SK-N-SH (cell line): ENCODE measurements around the gene CTDP1. TPM values are rescaled to one million over a fixed set of nuclear protein-coding genes. Genes with fewer than 3 reads are reported as not detected.

ENCODE experiments used
- CTCF ChIA-PET: fragments of 300-600, 350-600 bp; formaldehyde crosslinking; extraction: SDS; loops from one replicate; lab custom pipeline; 2021; lab: Yijun Ruan, JAX
- POLR2A ChIA-PET: fragments of 350-600 bp; sonication (Branson Sonifier 250); formaldehyde crosslinking; extraction: SDS; loops from one replicate; lab custom pipeline; 2020; ENCODE audit warnings: antibody characterized with exemption, inconsistent platforms; lab: Yijun Ruan, JAX
- DNase-seq: peaks from one replicate; pipeline ENCODE4 v3.0.0; 2012
- H2AFZ ChIP-seq: fragments of 200-600 bp; sonication (generic); 2 replicates; pipeline ENCODE4 v1.8.1; 2016; ENCODE audit warnings: antibody characterized with exemption, mild to moderate bottlenecking, low read depth
- H3F3A ChIP-seq: fragments of 200-600 bp; sonication (generic); replicated peaks from 2 replicates; pipeline ENCODE3; 2016; ENCODE audit warnings: antibody characterized with exemption, mild to moderate bottlenecking; ENCODE audit not compliant: insufficient read depth
- H3K27ac ChIP-seq, 2 experiments: fragments of 200-500 bp in 1 of 2; fragments of 200-600 bp in 1 of 2; sonication (Bioruptor generic) in 1 of 2; sonication (generic), shearing (Covaris generic) in 1 of 2; 2 replicates each; pipeline versions ENCODE4 v1.5.1 to v1.6.1; 2014 to 2016; ENCODE audit warnings: low read depth in 2 of 2, inconsistent platforms in 1 of 2, low read length in 1 of 2, mild to moderate bottlenecking in 1 of 2, mixed read lengths in 1 of 2
- H3K27me3 ChIP-seq: fragments of 200-600 bp; sonication (generic), shearing (Covaris generic); 2 replicates; pipeline ENCODE4 v1.6.1; 2016; ENCODE audit warnings: mixed run types; ENCODE audit not compliant: insufficient read depth
- H3K36me3 ChIP-seq, 2 experiments: fragments of 200-500 bp in 1 of 2; fragments of 200-600 bp in 1 of 2; sonication (Bioruptor generic) in 1 of 2; sonication (generic) in 1 of 2; replicated peaks in 1 of 2; 2 replicates each; pipeline versions ENCODE3 to v1.5.1; 2014 to 2016; ENCODE audit warnings: low read length in 1 of 2, mild to moderate bottlenecking in 1 of 2; ENCODE audit not compliant: insufficient read depth in 2 of 2, control insufficient read depth in 1 of 2
- H3K4me1 ChIP-seq, 2 experiments: fragments of 200-500 bp in 1 of 2; fragments of 200-600 bp in 1 of 2; sonication (Bioruptor generic) in 1 of 2; sonication (generic), shearing (Covaris generic) in 1 of 2; 2 replicates each; pipeline versions ENCODE4 v1.5.1 to v1.6.1; 2014 to 2016; ENCODE audit warnings: low read depth in 1 of 2, low read length in 1 of 2, mixed run types in 1 of 2; ENCODE audit not compliant: insufficient read depth in 2 of 2, control insufficient read depth in 1 of 2
- H3K4me2 ChIP-seq: fragments of 200-600 bp; sonication (generic), shearing (Covaris generic); 2 replicates; pipeline ENCODE4 v1.6.1; 2017; ENCODE audit warnings: mixed run types
- H3K4me3 ChIP-seq, 2 experiments: fragments of 200-500 bp in 1 of 2; fragments of 200-600 bp in 1 of 2; sonication (Bioruptor generic) in 1 of 2; sonication (generic), shearing (Covaris generic) in 1 of 2; 2 replicates each; pipeline versions ENCODE4 v1.5.1 to v1.8.1; 2014 to 2016; ENCODE audit warnings: low read depth in 2 of 2, inconsistent platforms in 1 of 2, low read length in 1 of 2, mild to moderate bottlenecking in 1 of 2, mixed read lengths in 1 of 2, moderate library complexity in 1 of 2
- H3K79me2 ChIP-seq: fragments of 200-600 bp; sonication (generic); 2 replicates; pipeline ENCODE4 v1.8.1; 2017; ENCODE audit warnings: mild to moderate bottlenecking; ENCODE audit not compliant: insufficient read depth
- H3K9ac ChIP-seq: fragments of 200-600 bp; sonication (generic); 2 replicates; pipeline ENCODE4 v1.6.1; 2017; ENCODE audit warnings: mixed run types
- H3K9me2 ChIP-seq: fragments of 200-600 bp; sonication (generic); 2 replicates; pipeline ENCODE4 v1.6.1; 2017; ENCODE audit warnings: mixed run types
- H3K9me3 ChIP-seq: fragments of 200-600 bp; sonication (generic); 2 replicates; pipeline ENCODE4 v1.6.1; 2017; ENCODE audit warnings: mixed run types, mild to moderate bottlenecking, moderate library complexity
- H4K20me1 ChIP-seq: fragments of 200-600 bp; sonication (generic); 2 replicates; pipeline ENCODE4 v1.6.1; 2017; ENCODE audit warnings: mild to moderate bottlenecking, mixed run types; ENCODE audit not compliant: insufficient read depth
- CTCF ChIP-seq: fragments of 200-600 bp; sonication (generic); IDR thresholded peaks from 2 replicates; pipeline ENCODE4 v1.6.1; 2017; ENCODE audit warnings: antibody characterized with exemption, mild to moderate bottlenecking, moderate library complexity
- ELF1 ChIP-seq: IDR thresholded peaks from 2 replicates; pipeline ENCODE4 v1.4.0; 2012
- EP300 ChIP-seq, 2 experiments: IDR thresholded peaks; 2 replicates each; pipeline versions ENCODE4 v1.4.0 to v1.6.1; 2012; ENCODE audit warnings: borderline replicate concordance in 1 of 2, low read depth in 1 of 2, low read length in 1 of 2
- FOSL2 ChIP-seq: IDR thresholded peaks from 2 replicates; pipeline ENCODE4 v1.4.0; 2012; ENCODE audit warnings: low read depth, mild to moderate bottlenecking, moderate library complexity, borderline replicate concordance
- FOXJ3 ChIP-seq: sonication (generic); formaldehyde crosslinking; IDR thresholded peaks from 2 replicates; pipeline ENCODE4 v1.5.1; 2020; ENCODE audit warnings: mild to moderate bottlenecking, missing genetic modification reagents
- GATA2 ChIP-seq: sonication (generic); formaldehyde crosslinking; IDR thresholded peaks from 2 replicates; pipeline ENCODE4 v1.5.0; 2020; ENCODE audit warnings: mild to moderate bottlenecking, missing genetic modification reagents
- IRF3 ChIP-seq: fragments of 150-350 bp; IDR thresholded peaks from 2 replicates; pipeline ENCODE4 v1.6.1; 2016; ENCODE audit warnings: mild to moderate bottlenecking, low read depth, low read length
- JUND ChIP-seq: IDR thresholded peaks from 2 replicates; pipeline ENCODE4 v1.4.0; 2012
- MXI1 ChIP-seq: IDR thresholded peaks from 2 replicates; pipeline ENCODE4 v1.6.1; 2012; ENCODE audit warnings: mild to moderate bottlenecking, low read depth, low read length, improper control_type of control experiment
- NFIC ChIP-seq: IDR thresholded peaks from 2 replicates; pipeline ENCODE4 v1.4.0; 2012; ENCODE audit warnings: borderline replicate concordance
- NRF1 ChIP-seq: IDR thresholded peaks from 2 replicates; pipeline ENCODE4 v1.6.1; 2012; ENCODE audit warnings: low read depth, mild to moderate bottlenecking, low read length
- POLR2AphosphoS5 ChIP-seq: IDR thresholded peaks from 2 replicates; pipeline ENCODE4 v1.6.1; 2012; ENCODE audit warnings: low read depth, low read length
- RCOR1 ChIP-seq: fragments of 150-350 bp; IDR thresholded peaks from 2 replicates; pipeline ENCODE4 v1.6.1; 2017; ENCODE audit warnings: antibody characterized with exemption, low read length
- RFX5 ChIP-seq: IDR thresholded peaks from 2 replicates; pipeline ENCODE4 v1.6.1; 2012; ENCODE audit warnings: mild to moderate bottlenecking, improper control_type of control experiment, low read length
- RXRA ChIP-seq: IDR thresholded peaks from 2 replicates; pipeline ENCODE4 v1.4.0; 2012; ENCODE audit warnings: low read depth, mild to moderate bottlenecking, borderline replicate concordance
- SIN3A ChIP-seq: IDR thresholded peaks from 2 replicates; pipeline ENCODE4 v1.6.1; 2012; ENCODE audit warnings: low read depth, mild to moderate bottlenecking, low read length, moderate library complexity, borderline replicate concordance
- SMC3 ChIP-seq: IDR thresholded peaks from 2 replicates; pipeline ENCODE4 v1.6.1; 2012; ENCODE audit warnings: low read depth, low read length, improper control_type of control experiment
- TCF12 ChIP-seq: IDR thresholded peaks from 2 replicates; pipeline ENCODE4 v1.4.0; 2012
- WGBS: methylation state at CpG from one replicate; pipeline ENCODE4 v1.1.6; 2017; ENCODE audit warnings: low lambda C conversion rate; 5-methylcytosine and 5-hydroxymethylcytosine counted together
- polyA plus RNA-seq, 3 experiments: library from polyadenylated mRNA; depleted of rRNA; stranded (reverse); fragments of >200 nt; gene quantifications; 2 replicates each; pipeline ENCODE4 v1.2.3, GENCODE V29; 2012

The CTDP1 gene
- polyA plus RNA-seq, 1 of the 3 experiments (the other 2 are of a cell fraction) = 15.6 TPM

GRCh38 chr18:79704631-79705030 lies 25.0 kb downstream of the CTDP1 start (continued):
- no peak for TF ChIP-seq CTCF
- TF ChIP-seq MXI1 = no peak
- no peak for TF ChIP-seq IRF3

GRCh38 chr18:79705272-79705671 lies 25.7 kb downstream of the CTDP1 start:
- CTCF ChIA-PET = no interaction called here
- Histone ChIP-seq H3K79me2 (no peaks in the 10 kb centered on the region), H3K9me2 (no peaks in the 10 kb centered on the region), H3K4me2 (no peak overlapping the region), H4K20me1 (no peaks in the 10 kb centered on the region), H3K9me3 (no peaks in the 10 kb centered on the region), H3F3A (no peaks in the 10 kb centered on the region), H3K9ac (no peak overlapping the region), H3K4me1 (no peaks in the 10 kb centered on the region), H2AFZ (no peak overlapping the region), H3K4me3 (no peak overlapping the region), H3K27ac (no peak overlapping the region), H3K36me3 (peaks cover 15 to 46% of the 10 kb centered on the region in 2 experiments), H3K27me3 (no peaks in the 10 kb centered on the region)
- TF ChIP-seq GATA2 = no peak
- no peak for TF ChIP-seq FOSL2
- no peak for TF ChIP-seq SMC3
- no peak for TF ChIP-seq NRF1
- no peak for TF ChIP-seq TCF12
- TF ChIP-seq POLR2AphosphoS5 = no peak
- no peak for TF ChIP-seq RFX5
- TF ChIP-seq IRF3 = no peak
- TF ChIP-seq SIN3A = no peak
- no peak for TF ChIP-seq ELF1
- TF ChIP-seq MXI1 = no peak
- TF ChIP-seq NFIC = no peak
- TF ChIP-seq JUND = no peak
- TF ChIP-seq EP300 (IDR thresholded peaks at IDR 0.05; ENCODE audit: borderline replicate concordance in 1 of 2, low read depth in 1 of 2, low read length in 1 of 2) = no peak
- no peak for TF ChIP-seq RCOR1
- TF ChIP-seq FOXJ3 = no peak
- no peak for TF ChIP-seq RXRA
- WGBS = 96% methylated on average over 28 of the region's 28 CpGs
- POLR2A ChIA-PET = no interaction called here
- DNase-seq = no peak
